ENCODE measurements around the gene BCL7A.

DNA sequence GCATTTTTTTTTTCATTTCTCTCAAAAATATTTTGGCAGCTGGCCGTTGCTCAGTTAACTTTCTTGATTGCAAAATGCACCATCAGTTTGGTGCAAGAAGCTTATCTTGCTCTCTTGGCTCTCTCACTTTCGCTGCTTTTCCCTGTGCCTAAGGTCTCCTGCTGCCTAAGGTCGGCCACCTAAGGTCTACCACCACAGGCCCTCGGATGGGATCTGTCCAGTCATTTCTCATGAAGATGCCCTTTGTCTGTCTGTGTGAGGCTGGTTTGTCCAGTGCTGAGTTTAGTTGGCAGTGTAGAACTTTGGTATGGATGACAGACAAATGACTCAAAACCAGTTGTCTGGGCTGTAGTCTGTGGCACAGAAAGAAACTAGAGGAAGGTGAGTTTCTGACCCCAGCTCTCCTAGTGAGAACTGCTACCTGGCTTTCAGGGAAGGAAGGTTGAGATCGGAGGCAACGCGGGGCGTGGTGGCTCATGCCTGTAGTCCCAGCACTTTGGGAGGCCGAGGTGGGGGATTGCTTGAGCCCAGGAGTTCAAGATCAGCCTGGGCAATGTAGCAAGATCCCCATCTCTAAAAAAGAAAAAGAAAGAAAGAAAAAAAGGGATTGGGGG is 59.5 kb downstream of the BCL7A start:
- TF ChIP-seq, protein P1, sequence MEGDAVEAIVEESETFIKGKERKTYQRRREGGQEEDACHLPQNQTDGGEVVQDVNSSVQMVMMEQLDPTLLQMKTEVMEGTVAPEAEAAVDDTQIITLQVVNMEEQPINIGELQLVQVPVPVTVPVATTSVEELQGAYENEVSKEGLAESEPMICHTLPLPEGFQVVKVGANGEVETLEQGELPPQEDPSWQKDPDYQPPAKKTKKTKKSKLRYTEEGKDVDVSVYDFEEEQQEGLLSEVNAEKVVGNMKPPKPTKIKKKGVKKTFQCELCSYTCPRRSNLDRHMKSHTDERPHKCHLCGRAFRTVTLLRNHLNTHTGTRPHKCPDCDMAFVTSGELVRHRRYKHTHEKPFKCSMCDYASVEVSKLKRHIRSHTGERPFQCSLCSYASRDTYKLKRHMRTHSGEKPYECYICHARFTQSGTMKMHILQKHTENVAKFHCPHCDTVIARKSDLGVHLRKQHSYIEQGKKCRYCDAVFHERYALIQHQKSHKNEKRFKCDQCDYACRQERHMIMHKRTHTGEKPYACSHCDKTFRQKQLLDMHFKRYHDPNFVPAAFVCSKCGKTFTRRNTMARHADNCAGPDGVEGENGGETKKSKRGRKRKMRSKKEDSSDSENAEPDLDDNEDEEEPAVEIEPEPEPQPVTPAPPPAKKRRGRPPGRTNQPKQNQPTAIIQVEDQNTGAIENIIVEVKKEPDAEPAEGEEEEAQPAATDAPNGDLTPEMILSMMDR (IDR thresholded peaks at IDR 0.05), result no peak
- TF ChIP-seq POLR2AphosphoS5 (IDR thresholded peaks at IDR 0.05; ENCODE audit: low read depth, low read length), result no peak
- TF ChIP-seq, protein P2, sequence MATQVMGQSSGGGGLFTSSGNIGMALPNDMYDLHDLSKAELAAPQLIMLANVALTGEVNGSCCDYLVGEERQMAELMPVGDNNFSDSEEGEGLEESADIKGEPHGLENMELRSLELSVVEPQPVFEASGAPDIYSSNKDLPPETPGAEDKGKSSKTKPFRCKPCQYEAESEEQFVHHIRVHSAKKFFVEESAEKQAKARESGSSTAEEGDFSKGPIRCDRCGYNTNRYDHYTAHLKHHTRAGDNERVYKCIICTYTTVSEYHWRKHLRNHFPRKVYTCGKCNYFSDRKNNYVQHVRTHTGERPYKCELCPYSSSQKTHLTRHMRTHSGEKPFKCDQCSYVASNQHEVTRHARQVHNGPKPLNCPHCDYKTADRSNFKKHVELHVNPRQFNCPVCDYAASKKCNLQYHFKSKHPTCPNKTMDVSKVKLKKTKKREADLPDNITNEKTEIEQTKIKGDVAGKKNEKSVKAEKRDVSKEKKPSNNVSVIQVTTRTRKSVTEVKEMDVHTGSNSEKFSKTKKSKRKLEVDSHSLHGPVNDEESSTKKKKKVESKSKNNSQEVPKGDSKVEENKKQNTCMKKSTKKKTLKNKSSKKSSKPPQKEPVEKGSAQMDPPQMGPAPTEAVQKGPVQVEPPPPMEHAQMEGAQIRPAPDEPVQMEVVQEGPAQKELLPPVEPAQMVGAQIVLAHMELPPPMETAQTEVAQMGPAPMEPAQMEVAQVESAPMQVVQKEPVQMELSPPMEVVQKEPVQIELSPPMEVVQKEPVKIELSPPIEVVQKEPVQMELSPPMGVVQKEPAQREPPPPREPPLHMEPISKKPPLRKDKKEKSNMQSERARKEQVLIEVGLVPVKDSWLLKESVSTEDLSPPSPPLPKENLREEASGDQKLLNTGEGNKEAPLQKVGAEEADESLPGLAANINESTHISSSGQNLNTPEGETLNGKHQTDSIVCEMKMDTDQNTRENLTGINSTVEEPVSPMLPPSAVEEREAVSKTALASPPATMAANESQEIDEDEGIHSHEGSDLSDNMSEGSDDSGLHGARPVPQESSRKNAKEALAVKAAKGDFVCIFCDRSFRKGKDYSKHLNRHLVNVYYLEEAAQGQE (IDR thresholded peaks at IDR 0.05; ENCODE audit: insufficient read depth in 1 of 2, low read depth in 2 of 2, low read length in 1 of 2), result no peak

Data from Panc1 (cell line).